Muscle of leg (tissue), 11 donors: ENCODE data around the gene INPP5F. TPM values are rescaled to one million over a fixed set of nuclear protein-coding genes. Genes with fewer than 3 reads are reported as not detected.
A peak's percentile ranks its signal among the peaks of the same experiment; 100 is the strongest.

Source experiments
- DNase-seq: peaks from one replicate; pipeline ENCODE4 v3.0.0; 2013
- H3K27ac ChIP-seq: one replicate; pipeline ENCODE4 v1.5.1; 2013; ENCODE audit warnings: mild to moderate bottlenecking, low read length, control low read depth
- H3K27me3 ChIP-seq: one replicate; pipeline ENCODE4 v1.6.1; 2013; ENCODE audit warnings: low read length; ENCODE audit not compliant: control insufficient read depth, insufficient read depth
- H3K36me3 ChIP-seq: one replicate; pipeline ENCODE4 v1.6.1; 2013; ENCODE audit warnings: low read length; ENCODE audit not compliant: control insufficient read depth, insufficient read depth
- H3K4me1 ChIP-seq: one replicate; pipeline ENCODE4 v1.6.1; 2013; ENCODE audit warnings: low read length; ENCODE audit not compliant: control insufficient read depth, insufficient read depth
- H3K4me3 ChIP-seq: one replicate; pipeline ENCODE4 v1.5.1; 2013; ENCODE audit warnings: low read length, control low read depth
- H3K9me3 ChIP-seq: replicated peaks from 2 replicates; pipeline ENCODE4 v1.6.1; 2013; ENCODE audit warnings: low read depth, low read length; ENCODE audit not compliant: control insufficient read depth
- WGBS: methylation state at CpG from one replicate; pipeline ENCODE4 v1.1.5; 2013; ENCODE audit warnings: missing lambda C conversion rate; ENCODE audit not compliant: insufficient coverage; 5-methylcytosine and 5-hydroxymethylcytosine counted together
- polyA plus RNA-seq, 8 donors: library from polyadenylated mRNA; unstranded; fragments of 120-200 nt; gene quantifications; one replicate each; pipeline versions ENCODE4 v1.2.1 to v1.2.3, GENCODE V29; 2013; ENCODE audit warnings: inconsistent platforms in 1 of 8, low replicate concordance in 1 of 8; ENCODE audit not compliant: insufficient read length in 8 of 8, insufficient read depth in 1 of 8
- total RNA-seq: library from RNA; stranded (reverse); fragments of 120-200 nt; gene quantifications from one replicate; pipeline ENCODE4 v1.2.4, GENCODE V29; 2013

INPP5F gene
- total and polyA plus RNA-seq, 9 donors, result 13.6 to 24.9 (median 17.4) TPM

GRCh38 chr10:119815671-119816070 is 89.8 kb downstream of the INPP5F start:
- Histone ChIP-seq H3K36me3 (peaks cover 8% of the 10 kb centered on the region), H3K4me1 (peaks cover 4% of the 10 kb centered on the region), H3K9me3 (no peaks in the 10 kb centered on the region), H3K4me3 (no peak overlapping the region), H3K27me3 (no peaks in the 10 kb centered on the region), H3K27ac (no peak overlapping the region)
- no peak for DNase-seq
- 95% methylated on average over 6 of the region's 7 CpGs for WGBS

GRCh38 chr10:119817991-119818888 is 92.4 kb downstream of the INPP5F start:
- no peaks in the 10 kb centered on the region for H3K9me3 ChIP-seq
- H3K4me3 ChIP-seq, result peak overlapping the region; percentile 39
- peak; percentile 88 for DNase-seq
- H3K27ac ChIP-seq, result no peak overlapping the region
- 47% methylated on average over 84 of the region's 84 CpGs for WGBS
- peaks cover 4% of the 10 kb centered on the region for H3K4me1 ChIP-seq
- H3K27me3 ChIP-seq, result no peaks in the 10 kb centered on the region
- H3K36me3 ChIP-seq, result peaks cover 5% of the 10 kb centered on the region

GRCh38 chr10:119818889-119819270 is 93.0 kb downstream of the INPP5F start:
- peak; percentile 57 for DNase-seq
- H3K4me1 ChIP-seq, result peaks cover 4% of the 10 kb centered on the region
- no peaks in the 10 kb centered on the region for H3K27me3 ChIP-seq
- peaks cover 6% of the 10 kb centered on the region for H3K36me3 ChIP-seq
- H3K27ac ChIP-seq, result no peak overlapping the region
- H3K4me3 ChIP-seq, result peak overlapping the region; percentile 39
- H3K9me3 ChIP-seq, result no peaks in the 10 kb centered on the region
- 28% methylated on average over 5 of the region's 10 CpGs for WGBS

- Histone ChIP-seq H3K27ac (no peak overlapping the region), H3K4me1 (peaks cover 4% of the 10 kb centered on the region), H3K27me3 (no peaks in the 10 kb centered on the region), H3K4me3 (no peak overlapping the region), H3K36me3 (peaks cover 6% of the 10 kb centered on the region), H3K9me3 (no peaks in the 10 kb centered on the region)
- no peak for DNase-seq
- WGBS, result no CpG with 5 or more reads among the region's 4 CpGs
Observed at GRCh38 chr10:119821182-119821581, 95.3 kb downstream of the INPP5F start.

- H3K36me3 ChIP-seq, result peaks cover 21% of the 10 kb centered on the region
- no peak overlapping the region for H3K4me3 ChIP-seq
- H3K9me3 ChIP-seq, result no peaks in the 10 kb centered on the region
- no peak overlapping the region for H3K27ac ChIP-seq
- H3K4me1 ChIP-seq, result no peaks in the 10 kb centered on the region
- no peaks in the 10 kb centered on the region for H3K27me3 ChIP-seq
- no peak for DNase-seq
- no CpG with 5 or more reads among the region's 3 CpGs for WGBS
Observed at GRCh38 chr10:119824299-119824698, 98.4 kb downstream of the INPP5F start.

- no peak for DNase-seq
- Histone ChIP-seq H3K27me3 (no peaks in the 10 kb centered on the region), H3K36me3 (peaks cover 32% of the 10 kb centered on the region), H3K4me1 (no peaks in the 10 kb centered on the region), H3K27ac (no peak overlapping the region), H3K9me3 (no peaks in the 10 kb centered on the region), H3K4me3 (no peak overlapping the region)
- 90% methylated on average over 3 of the region's 6 CpGs for WGBS
Observed at GRCh38 chr10:119826771-119827170, 100.9 kb downstream of the INPP5F start.

- Histone ChIP-seq H3K4me1 (no peaks in the 10 kb centered on the region), H3K27ac (no peak overlapping the region), H3K27me3 (no peaks in the 10 kb centered on the region), H3K9me3 (no peaks in the 10 kb centered on the region), H3K36me3 (peaks cover 34% of the 10 kb centered on the region), H3K4me3 (no peak overlapping the region)
- WGBS, result 84% methylated on average over 3 of the region's 4 CpGs
- no peak for DNase-seq
Observed at GRCh38 chr10:119827430-119827829, 101.6 kb downstream of the INPP5F start.

GRCh38 chr10:119829429-119829828 is 103.6 kb downstream of the INPP5F start:
- no peaks in the 10 kb centered on the region for H3K27me3 ChIP-seq
- H3K4me3 ChIP-seq, result no peak overlapping the region
- H3K9me3 ChIP-seq, result no peaks in the 10 kb centered on the region
- H3K27ac ChIP-seq, result no peak overlapping the region
- H3K4me1 ChIP-seq, result peaks cover 2% of the 10 kb centered on the region
- peaks cover 44% of the 10 kb centered on the region for H3K36me3 ChIP-seq
- no CpG with 5 or more reads among the region's 7 CpGs for WGBS
- DNase-seq, result no peak

GRCh38 chr10:119830851-119831250 is 105.0 kb downstream of the INPP5F start:
- Histone ChIP-seq H3K36me3 (peaks cover 49% of the 10 kb centered on the region), H3K27ac (no peak overlapping the region), H3K4me1 (peaks cover 2% of the 10 kb centered on the region), H3K9me3 (no peaks in the 10 kb centered on the region), H3K4me3 (no peak overlapping the region), H3K27me3 (no peaks in the 10 kb centered on the region)
- DNase-seq, result no peak
- WGBS, result 80% methylated on average over 4 of the region's 4 CpGs

GRCh38 chr10:119831656-119832055 is 105.8 kb downstream of the INPP5F start:
- no peaks in the 10 kb centered on the region for H3K9me3 ChIP-seq
- H3K36me3 ChIP-seq, result peaks cover 56% of the 10 kb centered on the region
- H3K27me3 ChIP-seq, result no peaks in the 10 kb centered on the region
- DNase-seq, result no peak
- 89% methylated on average over 10 of the region's 11 CpGs for WGBS
- no peak overlapping the region for H3K4me3 ChIP-seq
- H3K4me1 ChIP-seq, result peaks cover 2% of the 10 kb centered on the region
- H3K27ac ChIP-seq, result no peak overlapping the region
